Mammary epithelial cell (primary cell): ENCODE data around the gene DACH1.

ENCODE experiments used
- CTCF ChIP-seq, 2 donors: IDR thresholded peaks in 1 of 2; conservative IDR thresholded peaks in 1 of 2; 2 replicates each; pipeline ENCODE4 v1.5.1; 2011 to 2012; ENCODE audit warnings: inconsistent platforms in 2 of 2, low read length in 2 of 2, mild to moderate bottlenecking in 2 of 2, control low read depth in 1 of 2, low read depth in 1 of 2; ENCODE audit not compliant: insufficient read depth in 1 of 2; ENCODE audit errors: extremely low read depth in 1 of 2
- EZH2 ChIP-seq: IDR thresholded peaks from 2 replicates; pipeline ENCODE4 v1.6.1; 2012; ENCODE audit warnings: low read length, inconsistent platforms, borderline replicate concordance

DNA sequence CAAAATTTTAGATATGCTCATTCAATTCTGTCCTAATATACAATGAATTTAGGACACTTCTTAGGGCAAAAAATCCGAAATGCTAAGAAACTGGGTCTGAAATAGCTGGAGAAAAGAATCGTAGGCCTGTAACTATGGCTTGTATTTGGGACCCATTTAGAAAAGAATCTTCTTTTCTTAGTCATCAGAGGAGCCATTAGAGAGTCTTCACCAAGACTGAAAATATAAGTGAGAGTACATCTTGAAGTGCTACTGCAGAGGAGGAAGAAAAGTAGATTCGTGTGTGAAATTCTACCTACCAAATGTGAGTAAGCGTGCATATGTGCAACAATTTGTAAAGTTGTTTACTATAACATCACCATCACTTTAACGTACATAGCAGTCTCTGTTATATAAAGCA lies 8.8 kb upstream of the DACH1 start:
- TF ChIP-seq CTCF (conservative IDR thresholded peaks at IDR 0.05 in 1 of 2, IDR thresholded peaks at IDR 0.05 in 1 of 2; ENCODE audit: extremely low read depth in 1 of 2, insufficient read depth in 1 of 2, low read depth in 1 of 2, low read length in 2 of 2) = no peak
- no peak for TF ChIP-seq EZH2
